HCEC 1CT (cell line): ENCODE measurements around the gene SYNGR4.
A peak's percentile ranks its signal among the peaks of the same experiment; 100 is the strongest.

ENCODE experiments used
- DNase-seq: peaks from one replicate; pipeline ENCODE4 v3.0.0-alpha.2; 2017

Gene SYNGR4

DNA sequence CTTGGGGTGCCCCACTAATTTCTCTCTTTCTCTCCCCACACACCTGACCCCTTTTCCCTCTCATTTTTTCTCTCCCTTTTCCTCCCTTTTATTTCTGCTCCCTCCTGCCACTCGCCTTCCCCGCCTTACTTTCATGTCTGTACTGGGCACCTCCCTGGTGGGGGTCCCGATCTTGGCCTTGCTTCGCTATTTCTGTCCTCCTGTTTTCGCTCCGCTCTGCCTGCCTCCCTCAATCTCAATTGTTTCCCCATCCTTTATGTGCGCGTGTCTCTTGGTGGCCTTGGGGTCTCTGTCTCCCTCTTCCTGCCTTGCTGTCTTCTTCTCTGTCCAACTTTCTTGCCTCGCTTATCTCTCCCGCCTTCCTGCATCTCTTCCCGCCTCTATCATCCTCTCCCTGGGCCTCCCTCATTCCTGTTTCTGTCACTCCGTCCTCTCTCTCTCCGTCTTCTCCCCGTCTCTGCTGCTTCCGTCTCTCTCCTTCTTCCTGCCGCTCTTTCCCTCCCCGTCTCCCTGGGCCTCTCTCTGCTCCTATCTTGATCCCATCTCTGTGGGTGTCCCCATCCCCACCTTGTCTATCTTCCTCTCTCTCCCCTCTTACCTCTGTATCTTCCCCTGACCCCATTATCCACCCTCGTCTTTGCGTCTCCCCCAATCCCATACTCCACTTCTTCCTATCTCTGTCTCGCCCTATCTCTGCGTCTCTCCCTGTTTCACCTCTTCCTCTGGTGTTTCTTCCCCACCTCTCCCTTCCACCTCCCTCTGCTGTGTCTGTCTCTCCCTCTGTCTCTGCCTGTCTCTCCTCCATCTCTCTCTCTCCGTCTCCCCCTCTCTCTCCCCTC lies 33.3 kb downstream of the SYNGR4 start:
- no peak for DNase-seq

DNA sequence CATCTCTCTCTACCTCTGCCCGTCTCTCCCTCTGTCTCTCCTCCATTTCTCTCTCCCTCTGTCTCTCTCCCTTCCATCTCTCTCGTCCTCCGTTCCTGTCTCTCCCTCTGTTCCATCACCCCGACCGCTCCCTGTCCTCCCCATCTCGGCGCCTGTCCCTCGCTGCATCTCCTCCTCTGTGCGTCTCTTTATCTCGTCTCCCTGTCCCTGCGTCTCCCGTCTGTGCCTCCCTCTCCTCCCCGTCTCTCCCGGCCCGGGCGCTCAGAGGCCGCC lies 33.9 kb downstream of the SYNGR4 start:
- DNase-seq = peak; percentile 28

DNA sequence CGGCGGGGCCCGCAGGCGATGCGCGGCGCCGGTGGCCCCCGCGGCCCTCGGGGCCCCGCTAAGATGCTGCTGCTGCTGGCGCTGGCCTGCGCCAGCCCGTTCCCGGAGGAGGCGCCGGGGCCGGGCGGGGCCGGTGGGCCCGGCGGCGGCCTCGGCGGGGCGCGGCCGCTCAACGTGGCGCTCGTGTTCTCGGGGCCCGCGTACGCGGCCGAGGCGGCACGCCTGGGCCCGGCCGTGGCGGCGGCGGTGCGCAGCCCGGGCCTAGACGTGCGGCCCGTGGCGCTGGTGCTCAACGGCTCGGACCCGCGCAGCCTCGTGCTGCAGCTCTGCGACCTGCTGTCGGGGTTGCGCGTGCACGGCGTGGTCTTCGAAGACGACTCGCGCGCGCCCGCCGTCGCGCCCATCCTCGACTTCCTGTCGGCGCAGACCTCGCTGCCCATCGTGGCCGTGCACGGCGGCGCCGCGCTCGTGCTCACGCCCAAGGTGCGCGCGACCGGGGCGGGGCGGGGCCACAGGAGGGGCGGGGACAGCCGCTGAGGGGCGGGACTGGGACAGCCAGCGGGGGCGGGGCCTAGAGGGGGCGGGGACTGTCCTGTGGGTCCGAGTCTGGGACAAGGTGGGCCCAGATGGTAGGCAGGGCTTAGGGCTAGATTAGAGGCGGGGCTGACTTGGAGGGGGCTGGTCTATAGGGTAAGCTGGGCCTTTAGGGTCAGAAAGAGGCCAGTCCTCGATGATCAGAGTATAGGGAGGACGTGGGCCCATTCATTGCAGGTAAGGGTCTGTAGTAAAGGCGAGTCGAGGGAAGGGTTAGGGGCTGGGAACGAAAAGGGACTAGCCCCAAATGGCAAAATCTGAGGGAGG lies 34.4 kb downstream of the SYNGR4 start:
- peak; percentile 88 for DNase-seq

DNA sequence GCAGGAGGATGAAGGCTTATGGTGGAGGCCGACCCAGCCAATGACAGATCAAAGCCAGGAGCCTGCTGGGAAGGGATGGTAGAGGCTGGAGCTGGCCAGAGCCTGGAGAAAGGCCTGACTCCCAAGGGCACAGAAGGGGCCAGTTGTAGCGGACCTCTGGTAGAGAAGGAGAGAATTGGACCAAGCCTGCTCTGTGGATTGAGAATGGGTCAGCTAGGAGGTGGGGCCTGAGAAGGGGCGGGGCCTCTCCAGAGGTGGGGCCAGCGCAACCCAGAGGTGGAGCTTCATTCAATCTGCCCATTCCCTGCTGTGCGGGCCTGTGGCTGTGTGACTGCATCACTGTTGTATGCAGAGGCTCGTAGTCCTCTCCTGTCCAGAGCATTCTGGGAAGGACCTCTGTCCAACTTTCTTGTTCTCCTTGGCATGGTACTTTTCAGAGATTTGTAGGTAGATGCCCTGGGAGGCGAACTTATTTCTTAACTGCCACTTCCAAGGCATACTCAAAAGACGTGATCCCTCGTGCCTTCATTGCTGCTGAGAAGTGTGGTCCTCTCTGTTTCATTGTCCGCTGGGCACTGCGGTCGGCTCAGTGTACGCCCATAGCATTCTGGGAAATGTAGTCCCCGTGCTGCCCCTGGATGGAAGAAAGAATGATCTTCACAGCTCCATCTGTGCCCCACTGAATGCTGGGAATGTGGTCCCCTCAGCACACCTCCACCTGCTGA lies 36.0 kb downstream of the SYNGR4 start:
- DNase-seq = no peak

DNA sequence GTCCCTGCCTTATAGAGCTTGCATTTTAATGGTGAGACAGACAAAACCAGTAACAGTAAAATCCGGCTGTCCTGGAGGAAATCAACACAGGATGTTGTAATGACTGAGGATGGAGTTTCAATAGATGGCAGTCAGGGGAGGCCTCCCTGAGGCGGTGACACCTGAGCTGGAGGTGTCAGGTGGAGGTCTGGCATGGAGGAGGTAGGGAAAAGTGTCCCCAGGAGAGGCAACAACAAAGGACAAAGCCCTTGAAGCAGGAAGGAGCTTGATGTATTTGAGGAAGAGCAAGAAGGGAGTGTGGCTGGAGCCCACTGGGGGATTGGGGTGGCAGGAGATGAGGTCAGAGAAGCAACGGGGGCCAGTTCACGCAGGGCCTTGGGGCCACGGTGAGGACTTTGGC lies 37.1 kb downstream of the SYNGR4 start:
- no peak for DNase-seq

DNA sequence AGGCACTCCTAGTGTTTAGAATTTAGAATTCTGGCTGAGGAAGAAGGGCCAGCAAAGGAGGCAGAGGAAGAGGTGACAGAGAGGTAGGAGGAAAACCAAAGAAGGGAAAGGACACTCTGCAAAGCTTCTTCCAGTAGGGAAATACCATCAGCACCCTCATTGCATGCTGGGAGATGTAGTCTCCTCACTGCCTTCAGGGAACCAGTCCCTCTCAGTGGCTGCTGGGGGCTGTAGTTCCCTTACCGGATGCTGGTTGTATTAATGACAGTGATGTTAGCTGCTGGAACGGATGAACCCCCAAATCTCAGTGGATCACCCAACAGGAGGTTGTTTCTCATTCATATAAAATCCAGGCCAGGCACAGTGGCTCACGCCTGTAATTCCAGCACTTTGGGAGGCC lies 39.4 kb downstream of the SYNGR4 start:
- DNase-seq = peak; percentile 61

DNA sequence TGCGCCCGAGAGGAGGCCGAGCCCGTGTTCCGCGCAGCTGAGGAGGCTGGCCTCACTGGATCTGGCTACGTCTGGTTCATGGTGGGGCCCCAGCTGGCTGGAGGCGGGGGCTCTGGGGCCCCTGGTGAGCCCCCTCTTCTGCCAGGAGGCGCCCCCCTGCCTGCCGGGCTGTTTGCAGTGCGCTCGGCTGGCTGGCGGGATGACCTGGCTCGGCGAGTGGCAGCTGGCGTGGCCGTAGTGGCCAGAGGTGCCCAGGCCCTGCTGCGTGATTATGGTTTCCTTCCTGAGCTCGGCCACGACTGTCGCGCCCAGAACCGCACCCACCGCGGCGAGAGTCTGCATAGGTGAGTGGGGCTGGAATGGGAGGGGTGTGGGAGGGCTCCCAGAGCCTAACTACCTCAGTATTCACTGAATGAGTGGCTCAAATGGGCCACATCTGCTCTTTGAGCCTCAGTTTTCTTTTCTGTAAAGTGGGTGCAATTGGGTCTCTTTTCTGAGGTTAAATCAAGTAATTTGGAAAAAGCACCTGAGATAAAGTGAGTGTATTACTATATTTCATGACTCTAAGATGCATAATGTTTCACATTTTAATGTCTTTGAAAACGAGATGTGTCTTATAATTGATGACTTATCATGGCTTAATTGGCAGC lies 41.0 kb downstream of the SYNGR4 start:
- no peak for DNase-seq

DNA sequence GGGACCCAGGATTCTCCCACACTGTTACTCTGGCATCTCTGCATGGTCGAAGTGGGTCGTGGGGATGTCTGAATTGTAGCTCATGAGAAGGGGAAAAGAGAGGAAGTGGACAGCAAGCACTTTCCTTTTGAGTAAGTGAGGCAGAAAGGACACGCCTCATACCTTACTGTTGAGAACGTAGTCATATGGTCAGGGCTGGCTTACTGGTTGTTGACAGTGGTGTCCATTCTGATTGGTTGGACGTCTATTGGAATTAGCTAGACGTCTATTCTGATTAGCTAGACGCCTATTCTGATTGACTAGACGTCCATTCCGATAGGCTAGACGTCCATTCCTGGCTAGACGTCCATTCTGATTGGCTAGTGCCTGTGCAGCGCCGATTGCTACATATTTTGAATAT lies 41.7 kb downstream of the SYNGR4 start:
- no peak for DNase-seq

DNA sequence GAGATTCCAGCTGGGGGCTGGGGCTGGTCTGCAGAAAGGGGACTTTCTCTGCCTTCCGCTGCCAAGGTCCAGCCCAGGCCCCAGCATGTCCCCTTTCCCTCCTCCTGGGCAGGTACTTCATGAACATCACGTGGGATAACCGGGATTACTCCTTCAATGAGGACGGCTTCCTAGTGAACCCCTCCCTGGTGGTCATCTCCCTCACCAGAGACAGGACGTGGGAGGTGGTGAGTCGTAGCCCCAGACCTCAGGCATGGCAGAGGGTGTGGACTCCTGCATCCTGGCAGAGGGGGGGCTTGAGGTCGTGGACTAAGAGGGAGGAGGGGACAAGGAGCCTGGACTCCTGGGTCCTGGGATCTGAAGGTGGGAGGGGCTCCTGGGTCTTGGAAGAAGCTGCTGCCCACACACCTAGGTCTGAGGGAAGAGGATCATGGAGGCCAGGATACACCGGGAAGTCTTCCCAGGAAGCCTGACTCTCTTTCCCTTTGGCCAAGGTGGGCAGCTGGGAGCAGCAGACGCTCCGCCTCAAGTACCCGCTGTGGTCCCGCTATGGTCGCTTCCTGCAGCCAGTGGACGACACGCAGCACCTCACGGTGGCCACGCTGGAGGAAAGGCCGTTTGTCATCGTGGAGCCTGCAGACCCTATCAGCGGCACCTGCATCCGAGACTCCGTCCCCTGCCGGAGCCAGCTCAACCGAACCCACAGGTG lies 49.9 kb downstream of the SYNGR4 start:
- no peak for DNase-seq

DNA sequence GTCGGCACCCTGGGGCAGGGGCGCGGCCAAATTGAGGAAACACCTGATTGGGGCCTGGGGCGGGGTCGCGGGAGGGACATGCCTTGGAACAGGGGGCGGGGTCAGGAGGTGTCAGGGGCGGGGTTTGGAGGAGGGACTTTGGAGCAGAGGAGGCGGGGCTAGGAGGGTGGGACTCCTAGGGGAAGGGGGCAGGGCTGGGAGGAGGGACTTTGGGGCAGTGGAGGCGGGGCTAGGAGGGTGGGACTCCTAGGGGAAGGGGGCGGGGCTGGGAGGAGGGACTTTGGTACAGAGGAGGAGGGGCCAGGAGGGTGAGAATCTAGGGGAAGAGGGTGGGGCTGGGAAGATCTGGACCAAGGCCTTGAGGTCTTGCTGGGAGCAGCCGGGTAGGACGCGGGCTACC lies 51.2 kb downstream of the SYNGR4 start:
- DNase-seq = peak; percentile 58

DNA sequence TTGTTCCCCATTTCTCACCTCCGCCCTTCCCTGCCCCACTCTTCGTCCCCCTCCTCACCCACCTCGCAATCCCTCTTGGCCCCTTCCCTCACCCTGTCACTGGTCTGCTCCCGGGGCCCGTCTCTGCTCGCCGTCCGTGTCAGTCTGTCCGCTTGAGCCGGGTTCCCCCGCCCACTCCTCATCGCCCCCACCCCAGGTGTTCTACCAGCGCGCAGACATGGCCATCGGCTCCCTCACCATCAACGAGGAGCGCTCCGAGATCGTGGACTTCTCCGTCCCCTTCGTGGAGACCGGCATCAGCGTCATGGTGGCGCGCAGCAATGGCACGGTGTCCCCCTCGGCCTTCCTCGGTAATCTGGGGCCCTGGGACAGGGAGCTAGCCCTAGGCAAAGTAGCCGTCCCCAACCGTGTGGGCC lies 51.6 kb downstream of the SYNGR4 start:
- DNase-seq = no peak

DNA sequence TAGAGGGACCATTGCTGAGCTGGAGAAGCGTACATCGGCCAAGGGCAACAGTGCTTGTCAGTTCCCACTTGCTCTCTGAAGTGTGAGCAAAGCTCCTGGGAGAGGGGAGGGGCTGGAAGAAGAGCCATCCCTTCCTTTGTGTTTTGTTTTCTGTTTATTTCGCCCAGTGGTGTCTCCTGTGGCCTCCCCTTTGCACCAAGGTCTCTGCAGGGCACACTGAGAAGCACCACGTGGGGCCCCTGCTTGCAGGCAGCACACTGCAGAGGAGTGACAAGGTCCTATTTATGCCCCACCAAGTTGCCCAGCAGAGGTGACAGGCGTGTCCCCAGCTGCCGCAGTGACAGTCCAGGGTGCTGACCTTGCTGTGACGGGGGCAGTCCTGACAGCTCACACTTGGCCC lies 53.3 kb downstream of the SYNGR4 start:
- no peak for DNase-seq

DNA sequence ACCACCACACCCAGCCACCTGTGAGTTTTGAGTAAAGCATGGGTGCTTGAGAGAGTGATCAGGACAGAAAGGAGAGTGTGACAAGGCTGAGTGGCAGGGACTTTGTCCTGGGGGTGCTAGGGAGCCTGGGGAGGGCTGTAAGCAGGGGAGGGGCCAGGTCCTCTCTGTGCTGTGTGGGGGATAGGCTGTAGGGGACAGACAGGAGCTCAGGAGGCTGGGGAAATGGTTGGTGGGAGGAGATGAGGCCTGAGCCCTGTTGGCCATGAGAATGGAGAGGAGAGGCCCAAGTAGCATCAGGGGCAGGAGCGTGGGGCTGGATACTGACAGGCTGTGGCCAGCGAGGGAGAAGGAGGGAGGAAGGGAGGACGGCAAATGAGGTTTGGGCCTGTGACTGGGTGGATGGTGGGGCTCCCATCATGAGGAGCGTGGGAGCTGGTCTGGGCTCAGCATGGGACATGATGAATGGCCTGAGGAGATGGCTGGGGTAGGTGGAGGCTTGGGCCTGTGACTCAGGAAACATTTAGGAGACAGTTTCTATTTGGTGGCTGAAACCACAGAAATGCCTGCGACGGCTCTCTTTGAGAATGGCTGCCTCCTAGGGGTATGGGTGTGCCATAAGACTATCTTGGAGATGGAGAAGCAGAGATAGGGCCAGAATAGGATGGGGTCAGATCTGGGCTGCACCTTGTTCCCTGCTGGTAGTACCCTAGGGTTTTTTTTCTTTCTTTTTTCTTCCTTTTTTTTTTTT lies 54.3 kb downstream of the SYNGR4 start:
- no peak for DNase-seq

DNA sequence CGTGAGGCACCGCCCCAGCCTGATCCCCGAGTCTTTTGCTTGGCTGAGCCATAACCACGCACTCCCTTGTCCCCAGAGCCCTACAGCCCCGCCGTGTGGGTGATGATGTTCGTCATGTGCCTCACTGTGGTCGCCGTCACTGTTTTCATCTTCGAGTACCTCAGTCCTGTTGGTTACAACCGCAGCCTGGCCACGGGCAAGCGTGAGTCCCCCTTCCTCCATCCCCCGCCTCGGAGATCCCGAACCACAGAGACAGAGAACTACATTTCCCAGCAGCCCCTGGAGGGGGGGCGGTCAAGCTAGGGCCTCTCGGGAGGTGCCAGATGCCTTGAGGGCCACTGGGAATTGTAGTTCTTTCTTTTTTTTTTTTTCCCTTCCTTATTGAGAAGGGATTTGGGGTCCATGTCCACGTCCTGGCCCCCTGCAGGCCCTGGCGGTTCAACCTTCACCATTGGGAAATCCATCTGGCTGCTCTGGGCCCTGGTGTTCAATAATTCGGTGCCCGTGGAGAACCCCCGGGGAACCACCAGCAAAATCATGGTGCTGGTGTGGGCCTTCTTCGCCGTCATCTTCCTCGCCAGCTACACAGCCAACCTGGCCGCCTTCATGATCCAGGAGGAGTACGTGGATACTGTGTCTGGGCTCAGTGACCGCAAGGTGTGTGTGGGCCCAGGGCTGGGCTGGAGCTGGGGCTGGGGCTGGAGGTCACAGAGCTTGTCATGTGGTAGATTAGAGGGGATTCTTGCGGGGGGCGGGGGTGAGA lies 55.2 kb downstream of the SYNGR4 start:
- DNase-seq = no peak

DNA sequence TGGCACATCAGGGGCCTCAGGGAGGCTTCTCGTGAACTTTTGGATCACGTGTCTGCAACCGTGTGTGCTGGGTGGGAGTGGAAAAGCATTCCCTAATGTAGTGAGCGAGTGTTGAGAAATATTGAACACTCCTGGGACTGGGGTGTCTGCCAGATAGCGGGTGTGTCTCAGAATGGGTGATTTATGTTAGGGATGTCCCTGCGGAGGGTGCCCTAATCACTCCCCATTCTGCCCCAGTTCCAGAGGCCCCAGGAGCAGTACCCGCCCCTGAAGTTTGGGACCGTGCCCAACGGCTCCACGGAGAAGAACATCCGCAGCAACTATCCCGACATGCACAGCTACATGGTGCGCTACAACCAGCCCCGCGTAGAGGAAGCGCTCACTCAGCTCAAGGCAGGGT lies 57.4 kb downstream of the SYNGR4 start:
- no peak for DNase-seq

DNA sequence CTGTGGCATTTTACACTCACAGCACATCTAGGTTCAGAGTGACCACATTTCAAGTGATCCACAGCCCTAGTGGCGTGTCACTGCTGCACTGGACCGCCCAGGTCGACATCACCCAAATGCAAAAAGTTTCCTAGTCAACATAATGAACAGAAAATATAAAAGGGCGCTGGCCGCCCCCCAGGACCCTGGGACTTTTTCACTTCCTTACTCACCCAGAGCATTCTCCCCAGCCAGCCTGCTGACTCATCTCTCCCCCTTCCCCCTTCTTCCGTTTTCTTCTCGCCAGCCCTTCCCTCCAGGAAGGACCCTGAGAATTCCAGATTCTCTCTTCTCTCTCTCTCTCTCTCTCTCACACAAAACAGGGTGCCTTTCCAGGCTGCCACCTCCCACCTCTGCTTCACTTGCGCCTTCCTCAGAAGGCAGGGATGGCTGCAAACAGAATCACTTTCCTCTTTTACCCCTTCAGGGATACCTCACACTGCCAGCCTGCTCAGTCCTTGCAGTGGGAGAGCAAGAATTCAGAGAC lies 60.6 kb downstream of the SYNGR4 start:
- DNase-seq = peak; percentile 52
